ENCODE measurements around the gene STRADA.

Gene STRADA

GRCh38 chr17:63703556-63704258 is 37.9 kb downstream of the STRADA start:
- peaks cover 3% of the 10 kb centered on the region for H3K4me1 ChIP-seq
- no peak overlapping the region for H3K4me3 ChIP-seq (ENCODE audit: low read depth, low read length)
- H3K36me3 ChIP-seq (ENCODE audit: control insufficient read depth, insufficient read depth, low read length): no peaks in the 10 kb centered on the region
- H3K79me2 ChIP-seq: no peaks in the 10 kb centered on the region
- H3K27me3 ChIP-seq (ENCODE audit: control insufficient read depth, insufficient read depth, low read length): no peaks in the 10 kb centered on the region
- no peak overlapping the region for H3K9ac ChIP-seq
- H3K4me2 ChIP-seq (ENCODE audit: low read length): no peak overlapping the region
- H3K27ac ChIP-seq: no peak overlapping the region
- no peak for TF ChIP-seq CTCF (IDR thresholded peaks at IDR 0.05)
- H2AFZ ChIP-seq: no peak overlapping the region
- no peaks in the 10 kb centered on the region for H3K9me3 ChIP-seq (ENCODE audit: control insufficient read depth, low read length)

GRCh38 chr17:63703029-63703428 is 38.6 kb downstream of the STRADA start:
- H3K4me1 ChIP-seq: peaks cover 4% of the 10 kb centered on the region
- H3K4me2 ChIP-seq (ENCODE audit: low read length): no peak overlapping the region
- H2AFZ ChIP-seq: no peak overlapping the region
- H3K9ac ChIP-seq: no peak overlapping the region
- H3K79me2 ChIP-seq: no peaks in the 10 kb centered on the region
- H3K27ac ChIP-seq: no peak overlapping the region
- H3K9me3 ChIP-seq (ENCODE audit: control insufficient read depth, low read length): no peaks in the 10 kb centered on the region
- no peaks in the 10 kb centered on the region for H3K36me3 ChIP-seq (ENCODE audit: control insufficient read depth, insufficient read depth, low read length)
- TF ChIP-seq CTCF (IDR thresholded peaks at IDR 0.05): no peak
- no peaks in the 10 kb centered on the region for H3K27me3 ChIP-seq (ENCODE audit: control insufficient read depth, insufficient read depth, low read length)
- H3K4me3 ChIP-seq (ENCODE audit: low read depth, low read length): no peak overlapping the region

GRCh38 chr17:63702721-63703015 is 38.9 kb downstream of the STRADA start:
- H3K27ac ChIP-seq: no peak overlapping the region
- no peaks in the 10 kb centered on the region for H3K9me3 ChIP-seq (ENCODE audit: control insufficient read depth, low read length)
- H3K4me3 ChIP-seq (ENCODE audit: low read depth, low read length): no peak overlapping the region
- H3K9ac ChIP-seq: no peak overlapping the region
- H3K4me1 ChIP-seq: peaks cover 4% of the 10 kb centered on the region
- H3K79me2 ChIP-seq: no peaks in the 10 kb centered on the region
- H3K4me2 ChIP-seq (ENCODE audit: low read length): no peak overlapping the region
- H3K27me3 ChIP-seq (ENCODE audit: control insufficient read depth, insufficient read depth, low read length): no peaks in the 10 kb centered on the region
- H2AFZ ChIP-seq: no peak overlapping the region
- no peaks in the 10 kb centered on the region for H3K36me3 ChIP-seq (ENCODE audit: control insufficient read depth, insufficient read depth, low read length)
- no peak for TF ChIP-seq CTCF (IDR thresholded peaks at IDR 0.05)

- H3K9ac ChIP-seq: no peak overlapping the region
- no peak overlapping the region for H3K4me2 ChIP-seq (ENCODE audit: low read length)
- H2AFZ ChIP-seq: no peak overlapping the region
- no peak overlapping the region for H3K27ac ChIP-seq
- H3K27me3 ChIP-seq (ENCODE audit: control insufficient read depth, insufficient read depth, low read length): no peaks in the 10 kb centered on the region
- H3K4me1 ChIP-seq: peaks cover 4% of the 10 kb centered on the region
- no peak overlapping the region for H3K4me3 ChIP-seq (ENCODE audit: low read depth, low read length)
- no peak for TF ChIP-seq CTCF (IDR thresholded peaks at IDR 0.05)
- no peaks in the 10 kb centered on the region for H3K36me3 ChIP-seq (ENCODE audit: control insufficient read depth, insufficient read depth, low read length)
- H3K9me3 ChIP-seq (ENCODE audit: control insufficient read depth, low read length): no peaks in the 10 kb centered on the region
- H3K79me2 ChIP-seq: no peaks in the 10 kb centered on the region
These were observed 39.5 kb downstream of the STRADA start for GRCh38 chr17:63701868-63702720.

Measured in parathyroid adenoma (tissue), 2 donors.